B cell (primary cell): ENCODE results near the gene GNG11. TPM values are rescaled to one million over a fixed set of nuclear protein-coding genes. Genes with fewer than 3 reads are reported as not detected.

ENCODE experiments used
- ATAC-seq: fragments of 200-7000 bp; cut with Tn5 transposase; one replicate; pipeline ENCODE4 v1.10.0; 2021; ENCODE audit warnings: low read depth, mild to moderate bottlenecking, moderate number of reproducible peaks, moderate library complexity
- CTCF ChIA-PET: fragments of 350-600 bp; sonication (Branson Sonifier 250); formaldehyde crosslinking; loops from one replicate; lab custom pipeline; 2021; ENCODE audit warnings: antibody characterized with exemption, inconsistent platforms; lab: Charles Lee
- POLR2A ChIA-PET: fragments of 350-600 bp; sonication (Branson Sonifier 250); formaldehyde crosslinking; loops from one replicate; lab custom pipeline; 2021; ENCODE audit warnings: antibody characterized with exemption; lab: Charles Lee
- DNase-seq: peaks from one replicate; pipeline ENCODE4 v3.0.0; 2013
- H2AFZ ChIP-seq: 2 replicates; pipeline ENCODE4 v1.6.1; 2012; ENCODE audit warnings: mild to moderate bottlenecking, low read depth, low read length; ENCODE audit not compliant: insufficient read depth, poor library complexity, severe bottlenecking
- H3K27ac ChIP-seq, 2 donors: 1 replicate in 1 of 2; 2 replicates in 1 of 2; pipeline ENCODE4 v1.5.1; 2012 to 2013; ENCODE audit warnings: low read length in 2 of 2, mild to moderate bottlenecking in 2 of 2, moderate library complexity in 1 of 2
- H3K27me3 ChIP-seq, 4 experiments: fragments of 200-600 bp in 1 of 4; sonication (generic) in 1 of 4; replicated peaks in 1 of 4; 1 replicate in 2 of 4; 2 replicates in 2 of 4; pipeline versions ENCODE4 v1.6.1 to v1.7.0; 2013 to 2016; ENCODE audit warnings: low read length in 3 of 4, mild to moderate bottlenecking in 2 of 4, mixed read lengths in 1 of 4, moderate library complexity in 1 of 4; ENCODE audit not compliant: insufficient read depth in 4 of 4, control insufficient read depth in 3 of 4; ENCODE audit errors: control extremely low read depth in 1 of 4
- H3K36me3 ChIP-seq, 2 experiments: replicated peaks in 1 of 2; 1 replicate in 1 of 2; 2 replicates in 1 of 2; pipeline versions ENCODE4 v1.6.1 to v1.7.1; 2013; ENCODE audit warnings: low read length in 1 of 2; ENCODE audit not compliant: insufficient read depth in 2 of 2, control insufficient read depth in 1 of 2; ENCODE audit errors: control extremely low read depth in 1 of 2, extremely low read depth in 1 of 2
- H3K4me1 ChIP-seq, 2 donors: fragments of 200-600 bp in 1 of 2; sonication (generic) in 1 of 2; 1 replicate in 1 of 2; 2 replicates in 1 of 2; pipeline versions ENCODE4 v1.5.1 to v1.6.1; 2013 to 2017; ENCODE audit warnings: low read length in 2 of 2; ENCODE audit not compliant: control insufficient read depth in 2 of 2, insufficient read depth in 2 of 2
- H3K4me2 ChIP-seq: replicated peaks from 2 replicates; pipeline ENCODE3; 2012; ENCODE audit warnings: mild to moderate bottlenecking, low read depth, low read length; ENCODE audit not compliant: poor library complexity, severe bottlenecking
- H3K4me3 ChIP-seq, 5 experiments: fragments of 200-600 bp in 1 of 5; sonication (generic) in 1 of 5; 1 replicate in 3 of 5; 2 replicates in 2 of 5; pipeline versions ENCODE4 v1.5.1 to v1.7.0; 2011 to 2016; ENCODE audit warnings: low read length in 4 of 5, mild to moderate bottlenecking in 4 of 5, low read depth in 2 of 5, control low read depth in 1 of 5, moderate library complexity in 1 of 5; ENCODE audit not compliant: insufficient read depth in 1 of 5; ENCODE audit errors: control extremely low read depth in 1 of 5, extremely low read depth in 1 of 5
- H3K79me2 ChIP-seq: fragments of 200-600 bp; sonication (generic); one replicate; pipeline ENCODE4 v1.6.0; 2016; ENCODE audit warnings: low read length; ENCODE audit not compliant: control insufficient read depth, insufficient read depth
- H3K9ac ChIP-seq: fragments of 200-600 bp; sonication (generic); 2 replicates; pipeline ENCODE4 v1.6.1; 2017; ENCODE audit warnings: mild to moderate bottlenecking, low read length, moderate library complexity
- H3K9me3 ChIP-seq, 3 donors: one replicate each; pipeline versions ENCODE4 v1.6.1 to v1.7.1; 2013; ENCODE audit warnings: low read length in 2 of 3; ENCODE audit not compliant: control insufficient read depth in 2 of 3, insufficient read depth in 1 of 3; ENCODE audit errors: control extremely low read depth in 1 of 3
- H4K20me1 ChIP-seq: 2 replicates; pipeline ENCODE4 v1.6.0; 2012; ENCODE audit warnings: mild to moderate bottlenecking, low read length; ENCODE audit not compliant: insufficient read depth, control insufficient read depth, poor library complexity, severe bottlenecking
- H3K27ac Mint-ChIP-seq: one replicate; pipeline ENCODE4 v1.8.0; 2021; ENCODE audit warnings: mixed read lengths
- H3K27me3 Mint-ChIP-seq: one replicate; pipeline ENCODE4 v1.8.0; 2021; ENCODE audit warnings: mixed read lengths
- H3K4me1 Mint-ChIP-seq: one replicate; pipeline ENCODE4 v1.8.0; 2021; ENCODE audit warnings: mixed read lengths
- H3K4me3 Mint-ChIP-seq: one replicate; pipeline ENCODE4 v1.8.0; 2021; ENCODE audit warnings: mixed read lengths
- H3K9me3 Mint-ChIP-seq: one replicate; pipeline ENCODE4 v1.8.0; 2022; ENCODE audit warnings: mixed read lengths; ENCODE audit not compliant: insufficient read depth
- EZH2 ChIP-seq: IDR thresholded peaks from 2 replicates; pipeline ENCODE4 v1.6.1; 2012; ENCODE audit warnings: borderline replicate concordance, low read depth, mild to moderate bottlenecking, moderate library complexity, low read length; ENCODE audit not compliant: insufficient read depth, poor library complexity, severe bottlenecking
- WGBS: methylation state at CpG from one replicate; pipeline ENCODE4 v1.1.5; 2013; ENCODE audit warnings: missing lambda C conversion rate; ENCODE audit not compliant: insufficient coverage; 5-methylcytosine and 5-hydroxymethylcytosine counted together
- intact Hi-C: fragments of 100-400 bp; cut with micrococcal nuclease; formaldehyde crosslinking; loops from one replicate; pipeline ENCODE4 v1.10.0; 2022
- polyA plus RNA-seq: library from polyadenylated mRNA; depleted of rRNA; stranded (reverse); fragments of >200 nt; gene quantifications from 2 replicates; pipeline ENCODE4 v1.2.3, GENCODE V29; 2012
- total RNA-seq, 2 donors: library from RNA; stranded (reverse); fragments of 120-200 nt in 1 of 2; gene quantifications; 1 replicate in 1 of 2; 2 replicates in 1 of 2; pipeline versions ENCODE4 v1.2.3 to v1.2.4, GENCODE V29; 2013 to 2022
- TF ChIP-seq, protein P1 (sequence below): fragments of 200-600 bp; IDR thresholded peaks from one replicate; pipeline ENCODE4 v1.8.0; 2022; ENCODE audit warnings: antibody characterized with exemption, mild to moderate bottlenecking

GNG11 gene
- total and polyA plus RNA-seq, 2 donors (not counting 1 experiment from before 2014, with no cell fraction given): 0.37 to 1.7 TPM

DNA sequence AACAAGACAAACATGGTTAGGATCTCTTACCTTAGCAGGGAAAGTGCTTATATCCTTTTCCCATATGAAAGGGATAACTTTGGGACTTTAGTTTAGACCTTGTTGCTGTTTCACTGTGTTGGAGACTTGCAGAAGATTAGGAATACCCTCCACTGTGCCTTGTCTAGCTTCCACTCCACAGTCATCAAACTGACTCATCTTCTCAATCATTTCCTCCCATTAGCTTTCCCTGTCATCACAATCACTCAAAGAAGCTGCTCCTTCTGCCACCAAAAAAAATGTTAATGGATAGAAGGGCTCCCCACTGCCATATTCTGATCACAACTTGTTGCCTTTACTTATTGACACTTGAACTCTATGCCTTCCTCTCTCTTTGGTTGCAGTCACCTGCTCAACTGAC lies 16.8 kb downstream of the GNG11 start:
- no peaks in the 10 kb centered on the region for H3K4me1 Mint-ChIP-seq
- no peaks in the 10 kb centered on the region for H3K36me3 ChIP-seq
- H3K4me3 ChIP-seq: no peak overlapping the region
- intact Hi-C loops: no loop called here
- DNase-seq (no peak), ATAC-seq (no peak)
- TF ChIP-seq, protein P1, sequence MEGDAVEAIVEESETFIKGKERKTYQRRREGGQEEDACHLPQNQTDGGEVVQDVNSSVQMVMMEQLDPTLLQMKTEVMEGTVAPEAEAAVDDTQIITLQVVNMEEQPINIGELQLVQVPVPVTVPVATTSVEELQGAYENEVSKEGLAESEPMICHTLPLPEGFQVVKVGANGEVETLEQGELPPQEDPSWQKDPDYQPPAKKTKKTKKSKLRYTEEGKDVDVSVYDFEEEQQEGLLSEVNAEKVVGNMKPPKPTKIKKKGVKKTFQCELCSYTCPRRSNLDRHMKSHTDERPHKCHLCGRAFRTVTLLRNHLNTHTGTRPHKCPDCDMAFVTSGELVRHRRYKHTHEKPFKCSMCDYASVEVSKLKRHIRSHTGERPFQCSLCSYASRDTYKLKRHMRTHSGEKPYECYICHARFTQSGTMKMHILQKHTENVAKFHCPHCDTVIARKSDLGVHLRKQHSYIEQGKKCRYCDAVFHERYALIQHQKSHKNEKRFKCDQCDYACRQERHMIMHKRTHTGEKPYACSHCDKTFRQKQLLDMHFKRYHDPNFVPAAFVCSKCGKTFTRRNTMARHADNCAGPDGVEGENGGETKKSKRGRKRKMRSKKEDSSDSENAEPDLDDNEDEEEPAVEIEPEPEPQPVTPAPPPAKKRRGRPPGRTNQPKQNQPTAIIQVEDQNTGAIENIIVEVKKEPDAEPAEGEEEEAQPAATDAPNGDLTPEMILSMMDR: no peak
- TF ChIP-seq EZH2: no peak
- no peaks in the 10 kb centered on the region for H3K4me1 ChIP-seq
- no peak overlapping the region for H2AFZ ChIP-seq
- ChIA-PET POLR2A (no interaction called here), CTCF (no interaction called here)
- no peaks in the 10 kb centered on the region for H3K27me3 ChIP-seq
- no peaks in the 10 kb centered on the region for H3K79me2 ChIP-seq
- H3K27ac Mint-ChIP-seq: no peak overlapping the region
- no peak overlapping the region for H3K27ac ChIP-seq
- no peak overlapping the region for H3K4me2 ChIP-seq
- H3K9me3 ChIP-seq: no peaks in the 10 kb centered on the region
- H3K4me3 Mint-ChIP-seq: no peak overlapping the region
- peaks cover 3% of the 10 kb centered on the region for H3K9me3 Mint-ChIP-seq
- no peaks in the 10 kb centered on the region for H4K20me1 ChIP-seq
- no peak overlapping the region for H3K9ac ChIP-seq
- H3K27me3 Mint-ChIP-seq: peaks cover 13% of the 10 kb centered on the region

DNA sequence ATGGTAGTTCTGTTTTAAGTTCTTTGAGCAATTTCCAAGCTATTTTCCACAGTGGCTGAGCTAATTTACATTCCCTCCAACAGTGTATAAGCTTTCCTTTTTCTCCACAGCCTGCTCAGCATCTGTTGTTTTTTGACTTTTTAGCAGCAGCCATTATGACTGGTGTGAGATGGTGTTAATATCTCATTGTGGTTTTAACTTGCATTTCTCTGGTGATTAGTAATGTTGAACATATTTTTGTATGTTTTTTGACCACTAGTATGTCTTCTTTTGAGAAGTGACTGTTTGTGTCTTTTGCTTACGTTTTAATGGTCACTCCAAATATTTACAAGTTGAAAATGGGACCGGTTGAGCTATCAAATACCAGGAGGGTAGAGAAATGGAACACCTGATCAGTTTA lies 20.4 kb downstream of the GNG11 start:
- ATAC-seq (no peak), DNase-seq (no peak)
- WGBS: 92% methylated on average over 2 of the region's 2 CpGs
- Histone ChIP-seq H4K20me1 (no peaks in the 10 kb centered on the region), H3K79me2 (no peaks in the 10 kb centered on the region), H3K27me3 (no peaks in the 10 kb centered on the region), H3K4me1 (no peaks in the 10 kb centered on the region), H3K4me2 (no peak overlapping the region), H2AFZ (no peak overlapping the region), H3K9ac (no peak overlapping the region), H3K9me3 (no peaks in the 10 kb centered on the region), H3K4me3 (no peak overlapping the region), H3K27ac (no peak overlapping the region), H3K36me3 (no peaks in the 10 kb centered on the region)
- no peaks in the 10 kb centered on the region for H3K9me3 Mint-ChIP-seq
- TF ChIP-seq, protein P1: no peak
- no peak for TF ChIP-seq EZH2
- no peak overlapping the region for H3K27ac Mint-ChIP-seq
- peaks cover 10% of the 10 kb centered on the region for H3K27me3 Mint-ChIP-seq
- no peak overlapping the region for H3K4me3 Mint-ChIP-seq
- POLR2A ChIA-PET: no interaction called here
- CTCF ChIA-PET: no interaction called here
- intact Hi-C loops: no loop called here
- peaks cover 2% of the 10 kb centered on the region for H3K4me1 Mint-ChIP-seq
